Sigmoid colon (tissue), 4 donors: ENCODE measurements around the gene DMRTB1.

ENCODE experiments used
- CTCF ChIP-seq, 4 experiments: fragments of 450-650 bp in 3 of 4; fragments of 200-600 bp in 1 of 4; IDR thresholded peaks; one replicate each; pipeline ENCODE4 v1.5.1; 2016 to 2019; ENCODE audit warnings: antibody characterized with exemption in 4 of 4, mild to moderate bottlenecking in 3 of 4, moderate library complexity in 2 of 4
- POLR2AphosphoS5 ChIP-seq, 4 donors: sonication (generic); formaldehyde crosslinking; IDR thresholded peaks; one replicate each; pipeline ENCODE4 v1.6.1; 2017; ENCODE audit warnings: antibody characterized with exemption in 4 of 4

- TF ChIP-seq CTCF (IDR thresholded peaks at IDR 0.05) (no peak), POLR2AphosphoS5 (IDR thresholded peaks at IDR 0.05) (no peak)
Observed at GRCh38 chr1:53482441-53483153, 23.4 kb downstream of the DMRTB1 start.
